IPS-18a (cell line): ENCODE data around the gene GOLGA6D.
"Not testable (repeated sequence)": the region's sequence is repeated elsewhere in the genome, so short reads cannot be mapped to it uniquely, and the experiment has no call there.

ENCODE experiments used
- H3K27ac ChIP-seq: one replicate; pipeline ENCODE4 v1.5.1; 2013; ENCODE audit warnings: low read length
- H3K27me3 ChIP-seq: one replicate; pipeline ENCODE4 v1.6.1; 2013; ENCODE audit warnings: mild to moderate bottlenecking, low read length; ENCODE audit not compliant: control insufficient read depth, insufficient read depth
- H3K36me3 ChIP-seq: one replicate; pipeline ENCODE4 v1.6.1; 2013; ENCODE audit warnings: low read depth, low read length; ENCODE audit not compliant: control insufficient read depth
- H3K4me1 ChIP-seq: one replicate; pipeline ENCODE4 v1.6.1; 2013; ENCODE audit warnings: low read depth, low read length; ENCODE audit not compliant: control insufficient read depth
- H3K4me3 ChIP-seq: one replicate; pipeline ENCODE4 v1.5.1; 2013; ENCODE audit warnings: low read length
- H3K9ac ChIP-seq: one replicate; pipeline ENCODE4 v1.6.1; 2013; ENCODE audit warnings: mild to moderate bottlenecking, low read length, moderate library complexity
- H3K9me3 ChIP-seq: one replicate; pipeline ENCODE4 v1.6.1; 2013; ENCODE audit warnings: low read depth, low read length; ENCODE audit not compliant: control insufficient read depth

The GOLGA6D gene

GRCh38 chr15:75299311-75299688, 16.7 kb downstream of the GOLGA6D start:
- not testable (repeated sequence) for H3K36me3 ChIP-seq, H3K9ac ChIP-seq, H3K27me3 ChIP-seq, H3K4me1 ChIP-seq, H3K27ac ChIP-seq, H3K9me3 ChIP-seq, H3K4me3 ChIP-seq

- not testable (repeated sequence) for H3K4me1 ChIP-seq, H3K27ac ChIP-seq, H3K9ac ChIP-seq, H3K27me3 ChIP-seq, H3K9me3 ChIP-seq, H3K36me3 ChIP-seq, H3K4me3 ChIP-seq
These were observed 17.4 kb downstream of the GOLGA6D start for GRCh38 chr15:75300026-75300425.

- no peaks in the 10 kb centered on the region for H3K4me1 ChIP-seq
- H3K36me3 ChIP-seq = no peaks in the 10 kb centered on the region
- H3K9ac ChIP-seq = no peak overlapping the region
- H3K27me3 ChIP-seq = no peaks in the 10 kb centered on the region
- no peak overlapping the region for H3K27ac ChIP-seq
- no peaks in the 10 kb centered on the region for H3K9me3 ChIP-seq
- H3K4me3 ChIP-seq = no peak overlapping the region
These were observed 19.7 kb downstream of the GOLGA6D start for GRCh38 chr15:75302318-75302717.

- not testable (repeated sequence) for H3K27me3 ChIP-seq, H3K9me3 ChIP-seq, H3K27ac ChIP-seq, H3K4me3 ChIP-seq, H3K9ac ChIP-seq, H3K36me3 ChIP-seq, H3K4me1 ChIP-seq
These were observed 20.1 kb downstream of the GOLGA6D start for GRCh38 chr15:75302753-75303152.

GRCh38 chr15:75306188-75306587, 23.6 kb downstream of the GOLGA6D start:
- no peak overlapping the region for H3K9ac ChIP-seq
- H3K9me3 ChIP-seq = no peaks in the 10 kb centered on the region
- H3K4me1 ChIP-seq = no peaks in the 10 kb centered on the region
- peaks cover 8% of the 10 kb centered on the region for H3K27me3 ChIP-seq
- no peak overlapping the region for H3K4me3 ChIP-seq
- H3K36me3 ChIP-seq = no peaks in the 10 kb centered on the region
- H3K27ac ChIP-seq = no peak overlapping the region

- H3K4me3 ChIP-seq = no peak overlapping the region
- H3K27ac ChIP-seq = no peak overlapping the region
- H3K27me3 ChIP-seq = peaks cover 8% of the 10 kb centered on the region
These were observed 25.2 kb downstream of the GOLGA6D start for GRCh38 chr15:75307778-75308390.

GRCh38 chr15:75309711-75310110, 27.1 kb downstream of the GOLGA6D start:
- Histone ChIP-seq H3K27me3 (peaks cover 8% of the 10 kb centered on the region), H3K4me3 (no peak overlapping the region), H3K36me3 (no peaks in the 10 kb centered on the region), H3K9me3 (no peaks in the 10 kb centered on the region), H3K4me1 (no peaks in the 10 kb centered on the region), H3K9ac (no peak overlapping the region), H3K27ac (no peak overlapping the region)

More at GRCh38 chr15:75307778-75308390, 25.2 kb downstream of the GOLGA6D start:
- Histone ChIP-seq H3K9ac (no peak overlapping the region), H3K36me3 (no peaks in the 10 kb centered on the region), H3K9me3 (no peaks in the 10 kb centered on the region), H3K4me1 (no peaks in the 10 kb centered on the region)

- not testable (repeated sequence) for H3K4me3 ChIP-seq, H3K27ac ChIP-seq, H3K9me3 ChIP-seq, H3K9ac ChIP-seq, H3K36me3 ChIP-seq, H3K4me1 ChIP-seq, H3K27me3 ChIP-seq
These were observed 29.9 kb downstream of the GOLGA6D start for GRCh38 chr15:75312548-75312947.

- Histone ChIP-seq H3K27me3 (peaks cover 6% of the 10 kb centered on the region), H3K36me3 (no peaks in the 10 kb centered on the region), H3K27ac (no peak overlapping the region), H3K4me1 (no peaks in the 10 kb centered on the region), H3K9ac (no peak overlapping the region), H3K9me3 (no peaks in the 10 kb centered on the region), H3K4me3 (no peak overlapping the region)
These were observed 30.6 kb downstream of the GOLGA6D start for GRCh38 chr15:75313116-75313845.

GRCh38 chr15:75314552-75315290, 32.1 kb downstream of the GOLGA6D start:
- no peak overlapping the region for H3K4me3 ChIP-seq
- H3K9ac ChIP-seq = no peak overlapping the region
- no peaks in the 10 kb centered on the region for H3K4me1 ChIP-seq
- H3K27me3 ChIP-seq = no peaks in the 10 kb centered on the region
- H3K9me3 ChIP-seq = no peaks in the 10 kb centered on the region
- H3K36me3 ChIP-seq = no peaks in the 10 kb centered on the region
- no peak overlapping the region for H3K27ac ChIP-seq

GRCh38 chr15:75319231-75319897, 36.7 kb downstream of the GOLGA6D start:
- H3K9ac ChIP-seq, H3K27me3 ChIP-seq, H3K36me3 ChIP-seq, H3K4me1 ChIP-seq, H3K27ac ChIP-seq, H3K4me3 ChIP-seq, H3K9me3 ChIP-seq: not testable (repeated sequence)
